Measurements from ENCODE around the gene SGIP1.
"Not testable (repeated sequence)": the region's sequence is repeated elsewhere in the genome, so short reads cannot be mapped to it uniquely, and the experiment has no call there.

- TF ChIP-seq, protein P1, sequence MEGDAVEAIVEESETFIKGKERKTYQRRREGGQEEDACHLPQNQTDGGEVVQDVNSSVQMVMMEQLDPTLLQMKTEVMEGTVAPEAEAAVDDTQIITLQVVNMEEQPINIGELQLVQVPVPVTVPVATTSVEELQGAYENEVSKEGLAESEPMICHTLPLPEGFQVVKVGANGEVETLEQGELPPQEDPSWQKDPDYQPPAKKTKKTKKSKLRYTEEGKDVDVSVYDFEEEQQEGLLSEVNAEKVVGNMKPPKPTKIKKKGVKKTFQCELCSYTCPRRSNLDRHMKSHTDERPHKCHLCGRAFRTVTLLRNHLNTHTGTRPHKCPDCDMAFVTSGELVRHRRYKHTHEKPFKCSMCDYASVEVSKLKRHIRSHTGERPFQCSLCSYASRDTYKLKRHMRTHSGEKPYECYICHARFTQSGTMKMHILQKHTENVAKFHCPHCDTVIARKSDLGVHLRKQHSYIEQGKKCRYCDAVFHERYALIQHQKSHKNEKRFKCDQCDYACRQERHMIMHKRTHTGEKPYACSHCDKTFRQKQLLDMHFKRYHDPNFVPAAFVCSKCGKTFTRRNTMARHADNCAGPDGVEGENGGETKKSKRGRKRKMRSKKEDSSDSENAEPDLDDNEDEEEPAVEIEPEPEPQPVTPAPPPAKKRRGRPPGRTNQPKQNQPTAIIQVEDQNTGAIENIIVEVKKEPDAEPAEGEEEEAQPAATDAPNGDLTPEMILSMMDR (conservative IDR thresholded peaks at IDR 0.05; ENCODE audit: low read depth in 2 of 2), result not testable (repeated sequence)
- not testable (repeated sequence) for TF ChIP-seq POLR2AphosphoS5 (IDR thresholded peaks at IDR 0.05; ENCODE audit: low read depth)
Observed at GRCh38 chr1:66795839-66796238, 261.9 kb downstream of the SGIP1 start.

All from GM23338 (cell line).